SH-SY5Y (cell line): ENCODE measurements around the gene DAPP1.

Experiments
- GATA2 ChIP-seq: IDR thresholded peaks from 2 replicates; pipeline ENCODE4 v1.6.1; 2011; ENCODE audit warnings: mild to moderate bottlenecking, low read depth, low read length
- GATA3 ChIP-seq: IDR thresholded peaks from 2 replicates; pipeline ENCODE4 v1.6.1; 2011; ENCODE audit warnings: low read depth, mild to moderate bottlenecking, low read length, moderate library complexity

DNA sequence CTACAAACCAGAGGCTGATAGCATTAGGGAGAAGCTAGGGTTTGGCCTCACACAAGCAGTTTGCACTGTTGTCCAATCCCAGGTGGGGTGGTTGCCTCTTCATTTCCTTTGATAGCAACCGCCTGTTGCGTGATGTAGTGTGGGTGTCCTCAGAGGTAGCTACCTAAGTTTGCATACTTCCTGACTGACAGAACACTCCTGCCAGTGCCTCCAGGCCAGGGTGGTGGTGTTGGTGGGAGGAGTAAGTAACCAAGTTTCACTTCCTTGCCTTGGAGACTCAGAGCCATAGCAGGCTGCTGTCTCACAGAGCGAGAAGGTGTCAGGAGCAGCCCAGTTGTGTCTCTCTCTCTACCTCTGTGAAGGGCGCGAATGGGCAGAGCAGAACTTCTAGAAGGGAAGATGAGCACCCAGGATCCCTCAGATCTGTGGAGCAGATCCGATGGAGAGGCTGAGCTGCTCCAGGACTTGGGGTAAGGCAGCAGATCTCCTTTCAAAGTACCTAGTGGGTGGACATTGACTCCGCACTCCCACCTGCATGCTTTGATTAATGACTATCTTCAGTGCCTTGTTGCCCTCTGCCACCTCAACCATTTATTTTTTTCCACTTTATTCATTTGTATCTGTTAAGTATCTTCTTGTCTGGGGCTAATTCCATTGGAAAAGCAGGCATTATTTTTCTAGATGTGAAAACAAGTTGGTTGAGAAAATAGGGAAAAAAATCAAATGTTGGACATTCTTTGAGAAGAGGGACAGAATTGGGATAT lies at the start of gene DAPP1:
- TF ChIP-seq GATA2 (no peak), GATA3 (no peak)
